ENCODE data around the gene SPINT4.
"Not testable (repeated sequence)": the region's sequence is repeated elsewhere in the genome, so short reads cannot be mapped to it uniquely, and the experiment has no call there.

Gene SPINT4

DNA sequence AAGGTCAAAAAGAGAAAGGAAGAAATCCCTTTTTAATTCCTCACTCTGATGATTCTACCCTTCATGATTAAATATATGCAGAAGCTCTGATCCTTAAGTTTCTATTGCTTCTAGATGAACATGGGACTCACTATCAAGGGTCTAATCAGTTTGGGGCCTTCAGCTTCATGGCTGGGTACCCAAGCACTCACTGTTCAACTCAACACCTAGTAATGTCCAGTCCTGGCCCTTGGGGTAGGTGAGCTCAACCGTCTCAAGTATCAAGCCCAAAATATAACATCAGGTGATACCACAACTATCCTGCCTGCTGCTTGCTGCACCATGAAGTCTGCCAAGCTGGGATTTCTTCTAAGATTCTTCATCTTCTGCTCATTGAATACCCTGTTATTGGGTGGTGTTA lies at the start of gene SPINT4:
Gene SPINT4, plus strand, starts transcription at position 301 of the 400 bp plus-strand sequence. Its CDS starts 21 bp downstream, at position 322.
- no peak for DNase-seq (ENCODE audit: low read depth)

GRCh38 chr20:45672765-45673164 lies 49.4 kb upstream of the SPINT4 start:
- no peak for DNase-seq (ENCODE audit: low read depth)

DNA sequence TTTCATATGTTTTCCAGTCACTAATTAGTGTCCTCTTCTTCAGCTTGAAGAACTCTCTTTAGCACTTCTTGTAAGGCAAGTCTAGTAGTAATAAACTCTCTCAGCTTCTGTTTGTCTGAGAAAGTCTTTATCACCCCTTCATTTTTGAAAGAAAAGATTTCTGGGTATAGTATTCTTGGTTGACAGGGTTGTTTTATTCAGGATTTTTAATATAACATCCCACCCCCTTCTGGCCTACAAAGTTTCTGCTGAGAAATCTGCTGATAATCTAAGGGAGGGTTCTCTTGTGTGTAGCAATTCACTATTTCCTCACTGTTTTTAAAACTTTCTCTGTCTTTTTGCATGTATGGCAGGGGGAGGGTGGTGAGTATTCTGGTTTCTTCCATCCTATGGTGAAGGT lies 42.5 kb upstream of the SPINT4 start:
- no peak for DNase-seq (ENCODE audit: low read depth)

GRCh38 chr20:45685896-45686295 lies 36.3 kb upstream of the SPINT4 start:
- no peak for DNase-seq (ENCODE audit: low read depth)

GRCh38 chr20:45693346-45693745 lies 28.8 kb upstream of the SPINT4 start:
- DNase-seq (ENCODE audit: low read depth), result not testable (repeated sequence)

GRCh38 chr20:45695496-45695895 lies 26.7 kb upstream of the SPINT4 start:
- no peak for DNase-seq (ENCODE audit: low read depth)

GRCh38 chr20:45701104-45701503 lies 21.0 kb upstream of the SPINT4 start:
- DNase-seq (ENCODE audit: low read depth), result no peak

GRCh38 chr20:45701873-45702272 lies 20.3 kb upstream of the SPINT4 start, which contains the start of gene WFDC13:
Gene WFDC13, plus strand, starts transcription at chr20:45702038. Its CDS starts 86 bp downstream, at chr20:45702124.
- DNase-seq (ENCODE audit: low read depth), result no peak

DNA sequence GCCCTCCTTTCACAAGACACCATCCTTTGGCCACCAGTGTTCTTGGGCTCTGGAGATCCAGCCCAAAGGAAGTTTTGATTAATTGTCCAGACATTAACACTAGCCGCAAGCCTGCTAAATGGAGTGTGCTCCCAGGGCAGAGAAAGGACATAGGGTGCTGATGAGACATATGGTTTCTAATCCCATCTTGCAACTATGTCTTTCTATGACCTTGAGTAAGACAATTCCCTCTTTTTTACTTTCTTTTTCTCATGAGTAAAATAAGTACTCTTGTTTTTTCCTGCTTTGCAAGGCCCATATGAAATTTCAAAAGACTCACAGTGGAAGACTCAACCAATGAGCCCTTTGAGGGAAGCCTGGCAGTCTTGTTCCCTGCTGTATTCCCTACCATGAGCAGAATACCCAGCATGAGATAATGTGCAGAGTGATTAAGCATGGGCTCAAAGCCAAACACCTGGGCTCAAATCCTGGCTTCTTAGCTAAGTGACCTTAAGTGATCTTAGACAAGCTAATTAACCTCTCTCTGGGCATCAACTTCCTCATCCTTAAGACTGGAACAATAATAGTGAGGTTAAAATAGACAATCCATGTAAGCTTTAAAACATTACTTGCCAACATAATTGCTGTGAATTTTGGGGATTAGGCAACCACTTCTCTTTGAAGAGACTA lies 17.0 kb upstream of the SPINT4 start, which contains the start of gene WFDC10B:
Gene WFDC10B, minus strand, starts transcription at position 51 of the 669 bp plus-strand sequence. CDS start 19,027 bp downstream, outside the sequence.
- no peak for DNase-seq (ENCODE audit: low read depth)

GRCh38 chr20:45716141-45716688 lies 5.9 kb upstream of the SPINT4 start:
- DNase-seq (ENCODE audit: low read depth), result not testable (repeated sequence)

DNA sequence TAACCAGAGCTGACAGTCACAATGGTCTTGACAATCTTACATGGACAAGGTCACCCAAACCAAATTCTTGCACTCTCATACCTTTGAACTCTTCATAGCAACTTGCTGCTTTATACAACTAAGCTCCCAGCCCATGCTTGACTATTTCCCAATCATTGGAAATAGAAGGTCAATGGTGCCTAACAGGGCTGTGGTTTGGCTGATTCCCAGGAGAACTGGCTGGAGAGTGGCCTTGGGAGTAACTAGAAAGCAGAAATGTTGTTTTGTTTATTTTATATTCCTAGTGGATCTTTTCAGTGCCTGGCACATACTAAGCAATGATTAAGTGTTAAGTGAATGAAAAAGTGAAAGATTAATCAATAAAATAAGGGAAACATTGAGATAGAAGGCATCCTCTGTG lies 3.0 kb downstream of the SPINT4 start:
- DNase-seq (ENCODE audit: low read depth), result no peak

- no peak for DNase-seq (ENCODE audit: low read depth)
Observed at GRCh38 chr20:45727044-45727443, 4.9 kb downstream of the SPINT4 start.

DNA sequence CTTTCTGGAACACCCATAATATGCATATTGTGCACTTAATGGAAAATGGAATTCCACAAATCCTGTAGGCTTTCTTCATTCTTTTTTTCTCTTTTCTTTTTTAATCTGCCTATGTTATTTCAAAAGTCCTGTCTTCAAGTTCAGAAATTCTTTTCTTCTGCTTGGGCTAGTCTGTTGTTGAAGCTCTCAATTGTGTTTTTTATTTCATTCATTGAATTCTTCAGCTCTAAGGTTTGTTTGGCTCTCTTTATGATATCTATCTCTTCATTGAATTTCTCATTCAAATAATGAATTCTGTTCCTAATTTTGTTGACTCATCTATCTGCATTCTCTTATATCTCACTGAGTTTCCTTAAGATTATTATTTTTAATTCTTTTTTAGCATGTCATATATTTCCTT lies 10.1 kb downstream of the SPINT4 start:
- no peak for DNase-seq (ENCODE audit: low read depth)

DNA sequence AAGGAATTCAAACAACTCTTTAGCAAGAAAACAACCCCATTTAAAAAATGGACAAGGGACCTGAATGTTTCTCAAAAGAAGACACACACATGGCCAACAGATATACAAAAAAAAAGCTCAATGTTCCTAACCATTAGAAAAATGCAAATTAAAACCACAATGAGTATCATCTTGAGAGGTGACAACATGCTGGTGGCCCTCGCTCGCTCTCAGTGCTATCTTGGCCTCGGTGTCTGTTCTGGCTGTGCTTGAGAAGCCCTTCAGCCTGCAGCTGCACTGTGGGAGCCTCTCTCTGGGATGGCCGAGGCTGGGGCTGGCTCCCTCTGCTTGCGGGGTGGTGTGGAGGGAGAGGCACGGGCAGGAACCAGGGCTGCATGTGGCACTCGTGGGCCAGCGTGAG lies 13.4 kb downstream of the SPINT4 start:
- no peak for DNase-seq (ENCODE audit: low read depth)

DNA sequence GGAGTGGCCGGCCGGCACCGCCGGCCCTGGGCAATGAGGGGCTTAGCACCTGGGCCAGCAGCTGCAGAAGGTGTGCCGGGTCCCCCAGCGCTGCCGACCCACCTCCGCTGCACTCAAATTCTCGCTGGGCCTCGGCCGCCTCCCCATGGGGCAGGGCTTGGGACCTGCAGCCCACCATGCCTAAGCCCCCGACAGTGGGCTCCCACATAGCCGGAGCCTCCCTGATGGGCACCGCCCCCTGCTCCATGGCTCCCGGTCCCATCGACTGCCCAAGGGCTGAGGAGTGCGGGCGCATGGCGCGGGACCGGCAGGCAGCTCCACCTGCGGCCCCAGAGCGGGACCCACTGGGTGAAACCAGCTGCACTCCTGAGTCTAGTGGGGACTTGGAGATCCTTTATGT lies 13.8 kb downstream of the SPINT4 start:
- DNase-seq (ENCODE audit: low read depth), result no peak

DNA sequence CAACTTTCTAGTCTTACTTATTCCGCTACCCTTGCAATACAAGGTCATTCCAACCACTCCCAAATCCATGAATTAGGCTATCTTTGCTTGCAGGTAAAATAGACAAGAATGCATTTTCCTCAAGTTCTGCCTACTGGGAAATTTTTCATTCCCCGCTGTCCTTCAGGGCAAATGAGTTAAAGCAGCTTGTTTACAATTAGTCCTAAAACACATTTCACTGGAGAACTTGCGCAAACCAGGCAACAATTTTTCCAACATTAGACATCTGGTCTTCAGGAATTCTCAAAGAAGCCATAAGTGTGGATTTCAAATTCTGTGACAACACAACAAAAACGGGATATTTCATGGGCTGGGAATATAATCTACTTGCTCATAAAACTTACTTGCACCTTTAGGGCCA lies 20.4 kb downstream of the SPINT4 start:
- DNase-seq (ENCODE audit: low read depth), result no peak

DNA sequence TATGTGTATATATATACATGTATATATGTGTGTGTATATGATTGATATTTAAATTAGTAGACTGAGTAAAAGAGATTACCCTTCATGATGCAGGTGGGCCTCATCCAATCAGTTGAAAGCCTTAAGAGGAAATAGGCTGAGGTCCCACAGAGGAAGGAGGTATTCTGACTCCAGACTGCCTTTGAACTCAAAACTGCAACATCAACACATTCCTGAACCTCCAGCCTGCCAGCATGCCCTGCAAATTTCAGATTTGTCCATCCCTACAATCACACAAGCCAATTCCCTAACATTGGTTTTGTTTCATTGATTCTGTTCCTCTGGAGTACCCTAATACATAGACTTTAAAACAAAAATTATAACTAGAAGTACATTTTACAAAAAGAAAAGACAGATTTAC lies 22.9 kb downstream of the SPINT4 start:
- no peak for DNase-seq (ENCODE audit: low read depth)

- DNase-seq (ENCODE audit: low read depth), result no peak
Observed at GRCh38 chr20:45751721-45752120, 29.6 kb downstream of the SPINT4 start.

DNA sequence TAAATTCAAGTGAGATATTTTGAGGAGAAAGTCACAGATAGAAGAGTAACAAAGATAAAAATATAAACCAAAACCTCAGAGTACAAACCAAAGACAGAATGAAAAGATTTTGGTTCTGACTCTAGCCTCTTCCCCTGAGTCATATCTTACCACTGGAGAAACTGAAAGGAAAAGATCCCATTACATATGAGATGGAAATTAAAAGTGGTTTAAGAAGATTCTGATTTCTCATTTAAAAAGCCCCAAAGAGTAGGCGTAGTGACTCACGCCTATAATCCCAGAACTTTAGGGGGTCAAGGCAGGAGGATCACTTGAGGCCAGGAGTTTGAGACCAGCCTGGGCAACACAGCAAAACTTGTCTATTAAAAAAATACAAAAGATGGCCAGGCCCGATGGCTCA lies 30.6 kb downstream of the SPINT4 start:
- no peak for DNase-seq (ENCODE audit: low read depth)

- no peak for DNase-seq (ENCODE audit: low read depth)
Observed at GRCh38 chr20:45758096-45758495, 35.9 kb downstream of the SPINT4 start.

GRCh38 chr20:45759921-45760320 lies 37.8 kb downstream of the SPINT4 start:
- not testable (repeated sequence) for DNase-seq (ENCODE audit: low read depth)

DNA sequence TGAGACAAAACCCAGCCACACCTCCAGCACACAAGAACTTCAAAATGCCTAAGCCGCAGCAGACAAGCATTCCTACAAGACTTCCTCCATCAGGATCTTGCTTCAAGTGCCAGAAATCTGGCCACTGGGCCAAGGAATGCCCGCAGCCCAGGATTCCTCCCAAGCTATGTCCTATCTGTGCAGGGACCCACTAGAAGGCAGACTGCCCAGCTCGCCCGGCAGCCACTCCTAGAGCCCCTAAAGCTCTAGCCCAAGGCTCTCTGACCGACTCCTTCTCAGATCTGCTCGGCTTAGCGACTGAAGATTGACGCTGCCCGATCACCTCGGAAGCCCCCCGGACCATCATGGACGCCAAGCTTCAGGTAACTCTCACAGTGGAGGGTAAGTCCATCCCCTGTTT lies 39.8 kb downstream of the SPINT4 start:
- not testable (repeated sequence) for DNase-seq (ENCODE audit: low read depth)

GRCh38 chr20:45764618-45765282 lies 42.6 kb downstream of the SPINT4 start:
- DNase-seq (ENCODE audit: low read depth), result not testable (repeated sequence)

All from stimulated activated CD4-positive, alpha-beta T cell treated with anti-CD3 and anti-CD28 coated beads, Interleukin-2, amount 100 ng/mL, for 4 hours (primary cell).